Mesenchymal stem cell (in vitro differentiated cells and primary cell): ENCODE data around the gene DLX5.

Experiments used
- DNase-seq: peaks from one replicate; pipeline ENCODE4 v3.0.0-alpha.2; 2013
- H2AFZ ChIP-seq: one replicate; pipeline ENCODE4 v1.6.1; 2013; ENCODE audit warnings: low read depth, mild to moderate bottlenecking, control low read depth, inconsistent platforms, low read length, moderate library complexity
- H2AK5ac ChIP-seq: 2 replicates; pipeline ENCODE4 v1.6.1; 2013; ENCODE audit warnings: low read length, moderate library complexity, mild to moderate bottlenecking, inconsistent platforms; ENCODE audit not compliant: severe bottlenecking
- H2BK120ac ChIP-seq: one replicate; pipeline ENCODE4 v1.6.1; 2013; ENCODE audit warnings: low read depth, mild to moderate bottlenecking, inconsistent platforms, low read length, moderate library complexity
- H2BK12ac ChIP-seq, 2 experiments: one replicate each; pipeline ENCODE4 v1.6.1; 2013; ENCODE audit warnings: inconsistent platforms in 2 of 2, low read length in 2 of 2, mild to moderate bottlenecking in 2 of 2, moderate library complexity in 2 of 2, control low read depth in 1 of 2
- H2BK15ac ChIP-seq: one replicate; pipeline ENCODE4 v1.6.1; 2013; ENCODE audit warnings: mild to moderate bottlenecking, low read depth, inconsistent platforms; ENCODE audit not compliant: poor library complexity, severe bottlenecking
- H2BK5ac ChIP-seq: 2 replicates; pipeline ENCODE4 v1.6.1; 2013; ENCODE audit warnings: low read depth, mild to moderate bottlenecking, low read length, control low read depth, inconsistent platforms; ENCODE audit not compliant: poor library complexity, severe bottlenecking
- H3K14ac ChIP-seq, 2 experiments: one replicate each; pipeline ENCODE4 v1.6.1; 2013; ENCODE audit warnings: inconsistent platforms in 2 of 2, low read length in 2 of 2, control low read depth in 1 of 2, mild to moderate bottlenecking in 1 of 2, moderate library complexity in 1 of 2
- H3K18ac ChIP-seq, 2 experiments: one replicate each; pipeline ENCODE4 v1.6.1; 2013; ENCODE audit warnings: inconsistent platforms in 2 of 2, low read length in 2 of 2, control low read depth in 1 of 2, low read depth in 1 of 2, mild to moderate bottlenecking in 1 of 2
- H3K23ac ChIP-seq, 2 experiments: one replicate each; pipeline ENCODE4 v1.6.1; 2013; ENCODE audit warnings: inconsistent platforms in 2 of 2, low read length in 2 of 2, mild to moderate bottlenecking in 2 of 2, moderate library complexity in 2 of 2, control low read depth in 1 of 2
- H3K27ac ChIP-seq: 2 replicates; pipeline ENCODE4 v1.5.1; 2013; ENCODE audit warnings: mild to moderate bottlenecking, moderate library complexity, low read length, control low read depth, inconsistent platforms; ENCODE audit not compliant: poor library complexity, severe bottlenecking
- H3K27me3 ChIP-seq, 2 experiments: 2 replicates each; pipeline versions ENCODE4 v1.6.1 to v1.7.0; 2013; ENCODE audit warnings: low read length in 2 of 2, mild to moderate bottlenecking in 2 of 2, moderate library complexity in 2 of 2, control low read depth in 1 of 2, inconsistent platforms in 1 of 2; ENCODE audit not compliant: control insufficient read depth in 1 of 2, insufficient read depth in 1 of 2
- H3K36me3 ChIP-seq, 2 experiments: 2 replicates each; pipeline versions ENCODE4 v1.6.1 to v1.7.0; 2013; ENCODE audit warnings: low read length in 2 of 2, control low read depth in 1 of 2, inconsistent platforms in 1 of 2, low read depth in 1 of 2, mild to moderate bottlenecking in 1 of 2; ENCODE audit not compliant: insufficient read depth in 2 of 2, control insufficient read depth in 1 of 2
- H3K4ac ChIP-seq, 2 experiments: one replicate each; pipeline ENCODE4 v1.6.1; 2013; ENCODE audit warnings: inconsistent platforms in 2 of 2, low read length in 2 of 2, mild to moderate bottlenecking in 2 of 2, moderate library complexity in 2 of 2, control low read depth in 1 of 2, low read depth in 1 of 2
- H3K4me1 ChIP-seq: 2 replicates; pipeline ENCODE4 v1.6.1; 2013; ENCODE audit warnings: low read depth, low read length, control low read depth; ENCODE audit not compliant: control insufficient read depth, insufficient read depth
- H3K4me2 ChIP-seq: 2 replicates; pipeline ENCODE4 v1.6.1; 2013; ENCODE audit warnings: low read length, mild to moderate bottlenecking, inconsistent platforms; ENCODE audit not compliant: poor library complexity, severe bottlenecking
- H3K4me3 ChIP-seq, 2 experiments: 2 replicates each; pipeline versions ENCODE4 v1.5.1 to v1.7.0; 2013; ENCODE audit warnings: low read length in 2 of 2, mild to moderate bottlenecking in 2 of 2, control low read depth in 1 of 2, low read depth in 1 of 2; ENCODE audit not compliant: insufficient read depth in 1 of 2
- H3K79me1 ChIP-seq: replicated peaks from 2 replicates; pipeline ENCODE4 v1.6.1; 2013; ENCODE audit warnings: mild to moderate bottlenecking, control low read depth, low read length, inconsistent platforms; ENCODE audit not compliant: poor library complexity, severe bottlenecking
- H3K9ac ChIP-seq: 2 replicates; pipeline ENCODE4 v1.7.0; 2013; ENCODE audit warnings: mild to moderate bottlenecking, low read length, moderate library complexity
- H3K9me3 ChIP-seq: 2 replicates; pipeline ENCODE4 v1.7.0; 2013; ENCODE audit warnings: mild to moderate bottlenecking, low read length; ENCODE audit not compliant: control insufficient read depth
- H4K8ac ChIP-seq: one replicate; pipeline ENCODE4 v1.6.1; 2013; ENCODE audit warnings: inconsistent platforms, mild to moderate bottlenecking, low read length, moderate library complexity
- H4K91ac ChIP-seq: one replicate; pipeline ENCODE4 v1.6.1; 2013; ENCODE audit warnings: mild to moderate bottlenecking, low read length, inconsistent platforms
- WGBS: methylation state at CpG from one replicate; pipeline ENCODE4 v1.1.7; 2013; ENCODE audit warnings: mixed read lengths; 5-methylcytosine and 5-hydroxymethylcytosine counted together

Gene DLX5

GRCh38 chr7:97013845-97014134 lies 10.8 kb downstream of the DLX5 start:
- Histone ChIP-seq H4K91ac (no peak overlapping the region), H4K8ac (no peak overlapping the region), H3K79me1 (no peaks in the 10 kb centered on the region), H2BK12ac (no peak overlapping the region), H3K4me3 (no peak overlapping the region), H3K14ac (no peak overlapping the region), H3K27ac (no peak overlapping the region), H3K18ac (no peak overlapping the region), H2BK120ac (no peak overlapping the region), H3K9me3 (peaks cover 5% of the 10 kb centered on the region), H2AFZ (no peak overlapping the region), H2AK5ac (no peak overlapping the region), H3K4me1 (peaks cover 9% of the 10 kb centered on the region), H3K23ac (no peak overlapping the region), H2BK5ac (no peak overlapping the region), H2BK15ac (no peak overlapping the region), H3K36me3 (no peaks in the 10 kb centered on the region), H3K4me2 (no peak overlapping the region), H3K4ac (no peak overlapping the region), H3K9ac (no peak overlapping the region), H3K27me3 (peaks cover 98 to 99% of the 10 kb centered on the region in 2 experiments)
- no CpG with 5 or more reads among the region's 1 CpG for WGBS
- no peak for DNase-seq

DNA sequence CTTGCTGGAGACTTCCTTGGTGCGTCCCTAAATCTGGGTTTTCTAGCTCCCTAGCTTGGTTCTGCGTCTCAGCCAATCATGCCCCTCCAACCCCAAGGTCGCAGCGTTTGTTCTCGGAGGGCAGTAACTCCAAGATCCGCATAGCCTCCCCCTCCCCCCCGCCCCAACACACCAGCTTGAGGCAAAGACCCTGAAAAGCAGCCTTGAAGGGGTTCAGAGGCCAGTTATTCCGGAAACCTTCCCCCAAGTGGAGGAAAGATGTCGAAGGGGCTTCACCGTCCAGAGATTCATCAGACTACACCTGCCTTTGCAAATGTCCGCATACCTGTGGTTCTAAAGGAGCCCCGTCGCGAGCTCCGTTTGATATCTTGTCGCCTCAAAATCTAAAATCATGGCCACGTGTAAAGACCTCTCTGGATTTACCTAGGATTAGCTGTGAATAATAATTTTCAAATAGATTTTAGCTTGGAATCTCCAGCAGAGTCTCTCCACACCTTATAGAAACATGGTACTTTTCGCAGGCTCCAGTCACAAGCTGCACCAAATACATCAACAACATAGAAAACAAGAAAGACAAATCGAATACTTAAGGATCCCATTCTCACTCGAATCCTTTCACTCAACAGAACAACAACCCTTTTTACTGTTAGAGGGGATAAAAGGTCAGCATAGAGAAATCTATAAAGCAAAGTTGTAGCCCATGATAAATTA lies 11.3 kb downstream of the DLX5 start:
- peaks cover 99 to 100% of the 10 kb centered on the region in 2 experiments for H3K27me3 ChIP-seq
- no peak overlapping the region for H2BK12ac ChIP-seq
- H3K4me3 ChIP-seq = no peak overlapping the region
- no peak overlapping the region for H3K27ac ChIP-seq
- no peak overlapping the region for H2AK5ac ChIP-seq
- 3% methylated on average over 10 of the region's 20 CpGs for WGBS
- no peak for DNase-seq
- H3K4me1 ChIP-seq = peaks cover 8% of the 10 kb centered on the region
- no peak overlapping the region for H3K23ac ChIP-seq
- H4K91ac ChIP-seq = no peak overlapping the region
- no peak overlapping the region for H3K4ac ChIP-seq
- H3K4me2 ChIP-seq = no peak overlapping the region
- no peak overlapping the region for H4K8ac ChIP-seq
- H2BK15ac ChIP-seq = no peak overlapping the region
- no peak overlapping the region for H3K9ac ChIP-seq
- H3K18ac ChIP-seq = no peak overlapping the region
- H3K36me3 ChIP-seq = no peaks in the 10 kb centered on the region
- no peak overlapping the region for H3K14ac ChIP-seq
- H2BK5ac ChIP-seq = no peak overlapping the region
- H3K79me1 ChIP-seq = no peaks in the 10 kb centered on the region
- no peak overlapping the region for H2AFZ ChIP-seq
- H3K9me3 ChIP-seq = peaks cover 5% of the 10 kb centered on the region
- H2BK120ac ChIP-seq = no peak overlapping the region

DNA sequence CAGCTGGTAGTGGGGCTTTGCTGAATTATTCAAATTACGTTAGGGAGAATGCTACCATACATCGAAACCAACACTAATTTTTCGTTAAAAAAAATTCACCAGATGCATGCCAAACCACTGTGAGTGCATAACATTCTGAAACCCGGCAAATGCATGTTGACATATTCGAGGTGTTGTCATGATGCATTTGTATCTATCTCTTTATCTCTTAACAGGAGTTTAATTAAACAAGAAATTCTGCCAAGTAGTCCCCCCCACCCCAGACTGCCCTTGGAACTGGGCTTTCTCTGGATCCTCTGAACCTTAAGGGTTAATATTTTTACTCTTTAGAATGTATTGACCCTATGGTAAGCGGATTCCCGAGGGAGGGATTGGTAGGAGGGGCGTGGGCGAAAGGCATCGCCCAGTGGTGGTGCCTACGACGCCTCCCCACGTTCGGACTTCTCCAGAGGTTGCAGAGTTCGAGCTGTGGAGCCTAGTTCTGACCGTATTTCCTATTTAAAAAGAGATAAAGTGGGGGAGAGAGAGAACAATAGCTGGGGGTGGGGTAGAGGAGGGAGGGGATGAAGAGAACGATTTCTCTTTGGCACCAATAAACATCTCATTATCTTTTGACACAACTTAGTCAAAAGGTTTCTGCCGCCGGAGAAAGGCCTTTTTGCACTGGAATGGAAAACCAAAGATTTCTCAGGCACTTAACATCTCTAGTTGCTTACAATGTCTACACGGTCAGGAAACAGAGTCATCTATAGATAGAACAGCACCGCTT lies 12.1 kb downstream of the DLX5 start:
- Histone ChIP-seq H2BK5ac (no peak overlapping the region), H3K4ac (no peak overlapping the region), H3K4me1 (peaks cover 7% of the 10 kb centered on the region), H2AK5ac (no peak overlapping the region), H2AFZ (no peak overlapping the region), H2BK120ac (no peak overlapping the region), H3K79me1 (no peaks in the 10 kb centered on the region), H3K27me3 (peaks cover 99 to 100% of the 10 kb centered on the region in 2 experiments), H3K9me3 (peaks cover 5% of the 10 kb centered on the region), H3K4me2 (no peak overlapping the region), H3K9ac (no peak overlapping the region), H4K8ac (no peak overlapping the region), H3K18ac (no peak overlapping the region), H2BK12ac (no peak overlapping the region), H3K36me3 (no peaks in the 10 kb centered on the region), H4K91ac (no peak overlapping the region), H3K23ac (no peak overlapping the region), H3K4me3 (no peak overlapping the region), H2BK15ac (no peak overlapping the region), H3K27ac (no peak overlapping the region), H3K14ac (no peak overlapping the region)
- DNase-seq = no peak
- WGBS = 3% methylated on average over 14 of the region's 21 CpGs

DNA sequence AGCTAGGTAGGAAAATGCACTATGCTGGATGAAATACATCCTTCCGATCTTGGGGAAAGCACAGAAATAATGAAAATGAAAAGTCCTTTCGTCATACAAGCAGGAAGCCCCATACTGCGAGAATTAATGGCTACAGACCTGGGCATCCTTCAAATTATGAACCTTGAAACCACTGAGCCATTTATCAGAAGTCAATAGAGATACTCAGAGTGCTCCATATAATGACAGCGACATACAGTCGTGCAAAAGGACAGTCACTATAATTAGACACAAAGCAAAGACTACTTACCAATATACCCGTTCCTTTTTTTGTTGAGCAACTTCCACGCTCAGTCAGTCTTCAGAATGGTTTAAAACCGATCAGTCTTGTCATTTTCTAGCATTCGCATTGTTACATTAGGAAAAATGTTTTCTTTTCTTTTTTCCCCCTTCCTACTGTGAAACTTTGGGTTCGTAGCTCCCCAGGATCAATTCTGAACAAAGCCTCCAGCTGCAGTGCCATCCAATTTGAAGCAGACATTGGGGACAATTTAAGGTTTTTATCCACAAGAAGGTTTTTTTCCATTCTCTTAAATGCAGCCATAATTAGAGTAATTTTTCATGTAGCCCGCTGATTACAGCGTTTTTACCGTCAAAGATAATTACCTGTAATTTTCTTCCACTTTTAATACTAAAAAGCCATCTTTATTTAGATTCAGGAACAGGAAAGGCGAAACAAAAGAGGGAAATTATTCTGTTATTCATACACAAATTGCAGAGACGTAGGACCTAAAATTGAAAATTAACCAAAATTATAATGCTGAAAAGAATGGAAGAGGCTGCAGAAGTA lies 12.9 kb downstream of the DLX5 start:
- Histone ChIP-seq H4K8ac (no peak overlapping the region), H2BK120ac (no peak overlapping the region), H3K36me3 (no peaks in the 10 kb centered on the region), H4K91ac (no peak overlapping the region), H2AK5ac (no peak overlapping the region), H3K14ac (no peak overlapping the region), H3K18ac (no peak overlapping the region), H2BK12ac (no peak overlapping the region), H2BK5ac (no peak overlapping the region), H3K4me2 (no peak overlapping the region), H3K27ac (no peak overlapping the region), H2BK15ac (no peak overlapping the region), H3K9me3 (peaks cover 5% of the 10 kb centered on the region), H3K9ac (no peak overlapping the region), H3K4me1 (peaks cover 7% of the 10 kb centered on the region), H3K4ac (no peak overlapping the region), H3K23ac (no peak overlapping the region), H3K27me3 (peaks cover 99 to 100% of the 10 kb centered on the region in 2 experiments), H2AFZ (no peak overlapping the region), H3K4me3 (no peak overlapping the region), H3K79me1 (no peaks in the 10 kb centered on the region)
- WGBS = 15% methylated on average over 10 of the region's 15 CpGs
- no peak for DNase-seq
